Right ventricle myocardium superior (tissue), 1 donor: ENCODE measurements around the gene GMEB1. TPM values are rescaled to one million over a fixed set of nuclear protein-coding genes. Genes with fewer than 3 reads are reported as not detected.
"Not testable (repeated sequence)": the region's sequence is repeated elsewhere in the genome, so short reads cannot be mapped to it uniquely, and the experiment has no call there.

Source experiments
- ATAC-seq: fragments of 200-7000 bp; cut with Tn5 transposase; one replicate; pipeline ENCODE4 v1.9.1; 2020; ENCODE audit warnings: mild to moderate bottlenecking; ENCODE audit not compliant: poor library complexity
- DNase-seq: peaks from one replicate; pipeline ENCODE4 v3.0.0-alpha.2; 2020
- intact Hi-C: fragments of 100-400 bp; cut with DNase I; formaldehyde crosslinking; loops from one replicate; pipeline ENCODE4 v1.11.2; 2022
- total RNA-seq: library from RNA; stranded (reverse); fragmentation: NEBNext Ultra II Directional; extraction: Animal tissue kit (Norgen Biotek cat#: 25700); gene quantifications from one replicate; pipeline ENCODE4 v1.2.1, GENCODE V29; 2021
- donor health status: DM: no; HTN: yes; CAD: no; lungs with severe emphysema.

Gene GMEB1
- total RNA-seq, 1 donor from 2014 or later, result 4.9 TPM

DNA sequence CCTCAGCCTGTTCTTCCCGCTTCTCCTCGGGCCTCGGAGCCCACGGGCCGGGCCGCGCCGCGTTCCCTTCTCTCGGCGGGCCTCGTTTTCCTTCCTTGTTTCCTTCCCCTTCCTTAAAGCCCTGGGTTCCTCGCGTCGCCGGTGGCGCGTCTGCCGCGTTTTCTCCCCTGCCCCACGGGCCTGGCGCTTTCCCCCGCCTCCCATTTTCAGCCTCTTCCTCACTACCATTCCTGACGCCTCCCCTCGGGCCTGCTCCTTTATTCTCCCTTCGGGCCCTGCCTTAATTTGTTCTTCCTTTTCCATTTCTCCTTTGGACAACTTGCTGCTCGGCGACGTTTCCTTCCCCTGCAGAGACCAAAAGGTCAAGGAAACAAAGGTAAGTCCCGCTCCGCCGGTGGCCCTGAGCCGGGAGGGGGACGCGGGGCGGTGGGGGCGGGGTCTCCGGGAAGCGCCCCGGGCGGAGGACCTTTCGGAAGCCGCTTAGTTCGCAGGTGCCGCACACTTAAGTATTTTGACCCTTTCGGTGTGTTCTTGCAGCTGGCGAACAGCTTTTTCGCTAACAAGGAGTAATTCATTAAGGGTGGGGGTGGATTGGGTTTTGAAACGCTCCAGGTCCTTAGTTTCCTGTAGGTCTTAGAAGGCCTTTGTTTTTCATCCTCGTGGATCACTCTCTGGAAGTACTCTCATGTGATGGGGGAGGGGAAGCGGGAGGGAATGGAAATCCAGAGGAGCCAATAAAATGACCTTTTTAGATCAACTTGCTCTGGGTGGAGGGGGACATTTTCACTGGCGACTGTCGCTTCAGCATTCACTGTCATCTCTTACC is 68.9 kb downstream of the GMEB1 start:
- ATAC-seq, result peak; percentile 6
- intact Hi-C loops, result loop anchor here (5.0 kb wide), 1 partner anchor 95 kb away; the partner anchor contains the start of gene TAF12
- peak; percentile 50 for DNase-seq

DNA sequence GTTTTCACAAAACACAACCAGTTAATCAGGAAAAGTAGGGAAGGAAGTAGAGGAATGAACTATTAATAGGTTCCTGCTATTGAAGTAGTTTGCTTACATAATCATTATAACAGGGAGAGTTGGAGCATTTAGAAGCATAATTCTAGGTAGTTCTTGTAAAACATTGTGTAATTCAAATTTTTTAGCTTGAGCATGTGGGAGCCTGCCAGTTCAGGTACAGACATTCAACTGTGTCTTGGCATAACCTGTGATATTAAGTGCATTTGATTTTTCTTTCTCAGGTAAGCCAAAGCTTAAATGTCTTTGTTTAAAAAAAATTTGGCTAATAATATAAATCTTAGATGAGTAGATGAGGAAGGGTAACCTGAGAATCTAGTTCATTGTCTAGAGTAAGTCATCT is 71.5 kb downstream of the GMEB1 start:
- DNase-seq (no peak), ATAC-seq (no peak)
- intact Hi-C loops, result no loop called here

DNA sequence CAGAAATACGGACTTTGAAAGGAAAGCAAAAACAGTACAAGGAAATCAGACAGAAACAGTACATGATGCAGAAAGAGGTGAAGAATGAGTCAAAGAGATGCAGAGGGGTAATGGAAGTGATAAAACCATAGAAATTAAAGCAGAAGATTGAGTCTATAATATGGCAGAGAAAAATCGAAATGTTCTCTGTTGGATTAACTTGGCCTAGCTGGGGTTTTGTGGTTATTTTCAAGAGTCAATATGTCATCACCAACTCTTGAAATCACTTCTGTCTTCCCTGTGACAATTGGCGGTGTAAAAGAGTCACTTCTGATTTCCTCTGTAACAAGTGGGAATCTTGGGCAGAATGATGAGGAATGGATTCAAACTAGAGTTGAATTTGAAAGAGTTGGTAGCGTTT is 75.6 kb downstream of the GMEB1 start:
- no peak for DNase-seq
- no peak for ATAC-seq
- intact Hi-C loops, result no loop called here

DNA sequence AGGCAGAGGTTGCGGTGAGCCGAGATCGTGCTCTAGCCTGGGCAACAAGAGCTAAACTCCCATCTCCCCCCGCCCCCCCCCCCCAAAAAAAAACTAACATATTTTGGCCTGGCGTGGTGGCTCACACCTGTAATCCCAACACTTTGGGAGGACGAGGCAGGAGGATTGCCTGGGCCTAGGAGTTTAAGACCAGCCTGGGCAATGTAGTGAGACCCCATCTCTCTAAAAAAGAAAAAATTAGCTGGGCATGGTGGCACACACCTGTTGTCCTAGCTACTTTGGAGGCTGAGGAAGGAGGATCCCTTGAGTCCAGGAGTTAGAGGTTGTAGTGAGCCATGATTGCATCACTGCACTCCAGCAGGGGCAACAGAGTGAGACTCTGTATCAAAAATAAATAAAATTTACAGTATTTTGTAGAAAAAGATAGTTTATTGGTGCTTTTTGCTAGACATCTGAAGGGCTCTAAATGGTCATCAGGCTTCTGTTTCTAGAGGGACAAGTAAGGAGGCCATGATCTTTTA is 77.1 kb downstream of the GMEB1 start:
- intact Hi-C loops, result no loop called here
- ATAC-seq (no peak), DNase-seq (no peak)

DNA sequence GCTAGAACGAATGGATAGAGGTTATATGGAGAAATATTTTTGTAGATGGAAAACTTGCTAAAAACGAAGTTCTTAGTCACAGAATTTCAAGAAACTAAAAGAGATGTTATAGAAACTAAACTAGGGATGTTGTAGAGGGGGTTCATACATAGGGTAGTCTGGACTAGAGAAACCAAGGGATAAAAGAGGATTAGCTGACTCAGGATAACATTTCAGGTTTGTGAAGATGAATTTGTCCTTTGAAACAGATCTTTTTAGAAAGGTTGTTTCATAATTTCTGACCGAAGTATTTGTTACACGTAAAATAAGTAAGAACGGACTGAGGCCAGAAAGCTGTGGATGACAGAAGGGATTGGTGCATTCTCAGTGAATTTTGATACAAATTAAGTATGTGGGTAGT is 81.7 kb downstream of the GMEB1 start:
- no peak for DNase-seq
- no peak for ATAC-seq
- intact Hi-C loops, result no loop called here

DNA sequence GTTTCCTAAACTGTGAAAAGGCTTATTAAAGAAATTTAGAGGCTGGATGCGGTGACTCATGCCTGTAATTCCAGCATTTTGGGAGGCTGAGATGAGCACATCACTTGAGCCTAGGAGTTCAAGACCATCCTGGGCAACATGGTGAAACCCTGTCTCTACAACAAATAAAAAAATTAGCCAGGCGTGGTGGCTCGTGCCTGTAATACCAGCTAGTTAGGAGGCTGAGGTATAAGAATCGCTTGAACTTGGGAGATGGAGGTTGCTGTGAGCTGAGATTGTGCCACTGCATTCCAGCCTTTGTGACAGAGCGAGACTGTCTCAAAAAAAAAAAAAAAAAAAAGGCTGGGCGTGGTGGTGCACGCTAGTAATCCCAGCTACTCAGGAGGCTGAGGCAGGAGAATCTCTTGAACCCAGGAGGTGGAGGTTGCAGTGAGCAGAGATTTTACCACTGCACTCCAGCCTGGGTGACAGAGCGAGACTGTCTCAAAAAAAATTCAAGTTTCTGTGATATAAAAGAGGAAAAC is 82.2 kb downstream of the GMEB1 start:
- ATAC-seq, DNase-seq, intact Hi-C loops: not testable (repeated sequence)

DNA sequence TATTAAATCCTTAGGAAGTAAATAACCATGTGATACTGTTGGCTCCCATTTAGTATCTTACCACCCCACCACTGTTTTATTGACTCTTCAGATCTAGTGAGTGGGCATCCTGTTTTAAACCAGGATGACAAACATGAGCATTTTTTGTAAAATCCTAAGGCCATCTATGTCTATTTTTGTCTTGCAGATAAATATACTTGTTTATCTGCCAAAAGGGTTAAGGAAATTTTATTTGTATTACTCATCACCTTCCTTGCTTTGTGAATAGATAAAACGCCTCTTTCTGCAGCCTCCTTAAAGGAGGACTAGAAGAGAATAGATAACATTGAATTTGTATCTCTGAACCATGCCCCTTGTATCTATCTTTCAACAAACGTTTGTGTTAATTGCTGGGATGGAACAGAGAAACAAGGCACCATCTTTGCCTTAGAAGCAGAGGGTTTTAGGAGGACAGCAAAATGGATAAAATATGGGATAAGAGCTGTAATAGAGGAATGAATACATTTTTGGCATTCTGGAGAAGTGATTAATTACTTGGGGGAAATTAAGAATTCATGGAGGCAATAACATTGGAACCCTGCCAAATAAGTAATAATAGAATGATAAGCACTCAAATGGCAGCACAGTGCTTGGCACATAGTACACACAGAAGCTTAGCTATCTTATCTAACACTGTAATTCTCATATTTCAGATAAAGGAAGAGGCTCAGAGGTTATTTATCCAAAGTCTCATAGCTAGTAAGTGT is 82.9 kb downstream of the GMEB1 start:
- intact Hi-C loops, result no loop called here
- no peak for ATAC-seq
- no peak for DNase-seq

DNA sequence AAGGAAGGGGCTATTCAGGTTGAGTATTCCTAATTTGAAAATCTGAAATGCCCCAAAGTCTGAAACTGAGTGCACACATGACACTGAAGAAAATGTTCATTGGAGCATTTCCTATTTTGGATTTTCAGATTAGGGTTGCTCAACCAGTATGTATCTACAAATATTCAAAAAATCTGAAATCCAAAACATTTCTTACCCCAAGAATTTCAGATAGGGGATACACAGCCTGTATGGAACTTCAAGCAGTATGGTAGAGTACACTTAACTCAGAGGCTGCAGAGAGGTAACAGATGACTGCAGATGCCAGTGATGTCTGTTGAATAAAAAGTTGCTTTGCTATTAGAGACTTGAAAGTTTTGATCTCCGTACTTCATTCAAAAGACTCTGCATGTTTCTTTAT is 87.1 kb downstream of the GMEB1 start:
- DNase-seq, result no peak
- no peak for ATAC-seq
- intact Hi-C loops, result no loop called here

DNA sequence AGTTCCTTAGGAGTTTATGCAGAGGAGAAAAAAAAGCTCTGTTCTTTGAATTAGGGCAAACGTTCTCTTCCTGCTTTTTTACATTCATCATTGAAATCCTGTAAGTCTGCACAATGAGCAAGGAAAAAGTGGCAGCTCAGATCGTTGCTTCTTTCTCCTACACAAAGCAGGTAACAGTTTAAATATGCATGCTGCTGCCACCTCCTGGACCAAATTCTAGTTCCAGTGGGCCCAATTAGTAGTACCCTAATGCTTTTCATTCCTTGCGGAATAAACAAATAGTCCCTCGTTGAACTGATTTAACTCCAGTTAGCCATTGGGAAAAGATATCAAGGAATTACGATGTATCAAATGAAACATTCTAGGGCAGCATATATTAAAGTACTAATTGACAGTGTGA is 88.3 kb downstream of the GMEB1 start:
- intact Hi-C loops, result no loop called here
- ATAC-seq (no peak), DNase-seq (no peak)

DNA sequence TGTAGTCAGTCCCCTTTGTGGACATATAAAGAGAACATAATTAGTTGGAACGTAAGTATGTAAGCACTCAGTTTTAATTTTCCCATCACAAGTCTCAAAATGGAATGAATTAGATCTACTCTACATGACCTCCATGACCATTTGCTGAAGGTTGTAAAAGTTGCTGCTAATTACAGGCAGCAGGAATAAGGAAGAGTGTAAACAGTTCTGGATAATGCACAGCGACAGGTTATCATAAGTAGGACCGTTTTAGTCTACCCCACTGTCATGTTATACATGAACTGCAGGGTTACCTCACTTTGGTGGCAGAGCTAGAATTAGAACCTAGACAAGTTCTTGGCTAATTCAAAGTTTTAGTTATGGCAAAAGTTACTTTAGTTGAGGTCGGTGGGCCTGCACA is 89.8 kb downstream of the GMEB1 start:
- DNase-seq (no peak), ATAC-seq (no peak)
- intact Hi-C loops, result no loop called here

DNA sequence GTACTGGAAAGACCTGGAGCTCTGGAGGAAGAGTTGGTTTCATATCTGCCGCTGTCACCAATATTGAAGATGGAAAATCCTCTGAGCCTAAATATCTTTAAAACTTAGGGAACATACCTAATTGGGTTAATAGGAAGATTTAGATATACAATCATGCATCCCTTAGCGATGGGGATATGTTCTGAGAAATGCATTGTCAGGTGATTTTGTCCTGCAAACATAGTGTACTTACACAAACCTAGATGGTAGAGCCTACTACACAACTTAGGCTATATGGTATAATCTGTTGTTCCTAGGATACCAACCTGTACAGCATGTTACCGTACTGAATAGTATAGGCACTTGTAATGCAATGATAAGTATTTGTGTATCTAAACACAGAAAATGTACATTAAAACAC is 90.7 kb downstream of the GMEB1 start:
- no peak for DNase-seq
- intact Hi-C loops, result no loop called here
- ATAC-seq, result no peak

DNA sequence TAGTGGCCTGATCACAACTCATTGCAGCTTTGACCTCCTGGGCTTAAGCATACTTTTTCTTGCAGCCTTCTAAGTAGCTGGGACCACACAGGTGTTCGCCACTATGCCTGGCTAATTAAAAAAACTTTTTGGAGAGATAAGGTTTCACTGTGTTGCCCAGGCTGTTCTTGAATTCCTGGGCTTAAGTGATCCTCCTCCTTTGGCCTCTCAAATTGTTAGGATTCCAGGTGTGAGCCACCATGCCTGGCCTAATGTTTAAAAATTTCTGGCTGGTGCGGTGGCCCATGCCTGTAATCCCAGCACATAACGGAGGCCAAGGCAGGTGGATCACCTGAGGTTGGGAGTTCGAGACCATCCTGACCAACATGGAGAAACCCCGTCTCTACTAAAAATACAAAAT is 92.6 kb downstream of the GMEB1 start:
- intact Hi-C loops, result no loop called here
- no peak for DNase-seq
- ATAC-seq, result no peak

DNA sequence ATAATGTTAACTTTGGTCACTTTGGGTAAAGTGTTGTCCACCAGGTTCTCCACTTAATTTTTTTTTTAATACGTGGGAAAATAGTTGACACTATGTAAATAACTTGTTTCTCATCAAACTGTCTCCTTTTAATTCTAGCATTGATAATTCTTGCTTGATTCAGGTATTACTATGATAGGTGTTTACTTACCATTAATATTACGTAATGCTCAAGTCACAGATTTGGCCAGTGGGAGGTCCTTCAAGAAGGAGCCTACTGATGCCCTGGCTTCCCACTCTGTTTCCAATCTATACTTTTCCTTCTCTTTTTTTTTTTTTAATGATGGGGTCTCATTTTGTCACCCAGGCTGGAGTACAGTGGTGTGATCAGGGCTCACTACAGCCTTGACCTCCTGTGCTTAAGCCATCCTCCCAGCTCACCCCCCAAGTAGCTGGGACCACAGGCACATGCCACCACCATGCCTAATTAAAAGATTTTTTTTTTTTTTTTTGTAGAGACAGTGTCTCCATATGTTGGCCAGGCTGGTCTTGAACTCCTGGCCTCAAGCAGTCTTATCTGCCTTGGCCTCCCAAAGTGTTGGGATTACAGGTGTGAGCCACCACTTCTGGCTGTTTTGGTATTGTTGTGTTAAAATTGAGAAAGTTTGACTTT is 98.1 kb downstream of the GMEB1 start:
- DNase-seq (no peak), ATAC-seq (no peak)
- intact Hi-C loops, result no loop called here

Other genes with a start within 250 kb of the GMEB1 start
- gene RCC1, start 162.7 kb upstream of the GMEB1 start, total RNA-seq, result 8.1 TPM
- 11.7 TPM for gene TRNAU1AP, start 115.7 kb upstream of the GMEB1 start, total RNA-seq
- gene RAB42, start 76.5 kb upstream of the GMEB1 start, total RNA-seq, result 1.4 TPM
- 27.4 TPM for gene TAF12, start 25.7 kb upstream of the GMEB1 start, total RNA-seq
- gene RNU11, start 20.2 kb upstream of the GMEB1 start, total RNA-seq, result not detected
- 31.3 TPM for gene YTHDF2, start 68.2 kb downstream of the GMEB1 start, total RNA-seq
- not detected for gene OPRD1, start 143.4 kb downstream of the GMEB1 start, total RNA-seq
- gene EPB41, start 245.8 kb downstream of the GMEB1 start, total RNA-seq, result 24.0 TPM